PC-3 (cell line): ENCODE measurements around the gene RPGRIP1.

Experiments used
- CTCF ChIP-seq: fragments of 300-600 bp; sonication (generic); conservative IDR thresholded peaks from 2 replicates; pipeline ENCODE4 v1.5.1; 2017; ENCODE audit warnings: antibody characterized with exemption, low read depth, mild to moderate bottlenecking, low read length
- EZH2 ChIP-seq: fragments of 300-600 bp; sonication (generic); IDR thresholded peaks from one replicate; pipeline ENCODE4 v1.6.1; 2017; ENCODE audit warnings: antibody characterized with exemption, mild to moderate bottlenecking, low read length; ENCODE audit not compliant: unreplicated experiment
- EZH2phosphoT487 ChIP-seq: fragments of 300-600 bp; sonication (generic); IDR thresholded peaks from 2 replicates; pipeline ENCODE4 v1.6.1; 2018; ENCODE audit warnings: mild to moderate bottlenecking, antibody characterized with exemption, low read length, borderline replicate concordance

- TF ChIP-seq CTCF (no peak), EZH2 (no peak), EZH2phosphoT487 (no peak)
Measured at GRCh38 chr14:21309956-21310355, 30.1 kb downstream of the RPGRIP1 start.
